Neuronal stem cell (in vitro differentiated cells): ENCODE measurements around the gene TLX1.
"Not testable (repeated sequence)": the region's sequence is repeated elsewhere in the genome, so short reads cannot be mapped to it uniquely, and the experiment has no call there.

Experiments used
- DNase-seq: peaks from one replicate; pipeline ENCODE4 v3.0.0-alpha.2; 2013; ENCODE audit warnings: low spot score
- H2AFZ ChIP-seq: one replicate; pipeline ENCODE4 v1.6.1; 2013; ENCODE audit warnings: mild to moderate bottlenecking, low read length, inconsistent platforms
- H2AK5ac ChIP-seq: 2 replicates; pipeline ENCODE4 v1.6.1; 2013; ENCODE audit warnings: low read depth, mild to moderate bottlenecking, inconsistent platforms, low read length, moderate library complexity, mixed read lengths
- H2BK120ac ChIP-seq: 2 replicates; pipeline ENCODE4 v1.6.1; 2013; ENCODE audit warnings: low read depth, mild to moderate bottlenecking, inconsistent platforms, low read length, moderate library complexity, mixed read lengths
- H2BK12ac ChIP-seq: one replicate; pipeline ENCODE4 v1.6.1; 2013; ENCODE audit warnings: low read length, inconsistent platforms
- H2BK15ac ChIP-seq: 2 replicates; pipeline ENCODE4 v1.6.1; 2013; ENCODE audit warnings: mild to moderate bottlenecking, low read length, inconsistent platforms, mixed read lengths
- H2BK5ac ChIP-seq: one replicate; pipeline ENCODE4 v1.6.1; 2013; ENCODE audit warnings: inconsistent platforms, mild to moderate bottlenecking, low read length, moderate library complexity
- H3K14ac ChIP-seq: one replicate; pipeline ENCODE4 v1.6.1; 2013; ENCODE audit warnings: low read length, inconsistent platforms
- H3K18ac ChIP-seq: 2 replicates; pipeline ENCODE4 v1.6.1; 2013; ENCODE audit warnings: low read length, inconsistent platforms
- H3K23ac ChIP-seq: 2 replicates; pipeline ENCODE4 v1.6.1; 2013; ENCODE audit warnings: low read depth, mild to moderate bottlenecking, mixed read lengths, low read length, inconsistent platforms; ENCODE audit not compliant: poor library complexity
- H3K27ac ChIP-seq: replicated peaks from 3 replicates; pipeline ENCODE4 v1.5.1; 2013; ENCODE audit warnings: low read length, inconsistent platforms
- H3K27me3 ChIP-seq, 3 experiments: 2 replicates each; pipeline ENCODE4 v1.6.1; 2013; ENCODE audit warnings: low read length in 3 of 3, mild to moderate bottlenecking in 2 of 3, inconsistent platforms in 1 of 3, low read depth in 1 of 3, mixed read lengths in 1 of 3, moderate library complexity in 1 of 3; ENCODE audit not compliant: control insufficient read depth in 3 of 3, insufficient read depth in 3 of 3
- H3K36me3 ChIP-seq, 2 donors: replicated peaks in 1 of 2; 2 replicates each; pipeline ENCODE4 v1.6.1; 2013; ENCODE audit warnings: low read length in 2 of 2; ENCODE audit not compliant: control insufficient read depth in 2 of 2, insufficient read depth in 2 of 2
- H3K4ac ChIP-seq: 2 replicates; pipeline ENCODE4 v1.6.1; 2013; ENCODE audit warnings: inconsistent platforms, mild to moderate bottlenecking, low read length, moderate library complexity
- H3K4me1 ChIP-seq, 2 donors: 1 replicate in 1 of 2; 2 replicates in 1 of 2; pipeline ENCODE4 v1.6.1; 2013; ENCODE audit warnings: low read length in 2 of 2, low read depth in 1 of 2; ENCODE audit not compliant: control insufficient read depth in 2 of 2, insufficient read depth in 1 of 2
- H3K4me2 ChIP-seq: one replicate; pipeline ENCODE4 v1.6.1; 2013; ENCODE audit warnings: mild to moderate bottlenecking, low read length, inconsistent platforms; ENCODE audit not compliant: insufficient read depth, poor library complexity, severe bottlenecking
- H3K4me3 ChIP-seq, 2 donors: 2 replicates each; pipeline ENCODE4 v1.5.1; 2013; ENCODE audit warnings: low read length in 2 of 2, mild to moderate bottlenecking in 2 of 2, inconsistent platforms in 1 of 2, moderate library complexity in 1 of 2
- H3K79me1 ChIP-seq: one replicate; pipeline ENCODE4 v1.6.1; 2013; ENCODE audit warnings: low read depth, mild to moderate bottlenecking, inconsistent platforms, low read length, moderate library complexity
- H3K9ac ChIP-seq: one replicate; pipeline ENCODE4 v1.6.1; 2013; ENCODE audit warnings: mild to moderate bottlenecking, low read depth, low read length, inconsistent platforms; ENCODE audit not compliant: poor library complexity
- H3K9me3 ChIP-seq, 2 donors: replicated peaks in 1 of 2; 2 replicates each; pipeline versions ENCODE3 to v1.6.1; 2013; ENCODE audit warnings: low read length in 2 of 2, mild to moderate bottlenecking in 2 of 2, inconsistent platforms in 1 of 2, low read depth in 1 of 2, mixed read lengths in 1 of 2, moderate library complexity in 1 of 2; ENCODE audit not compliant: control insufficient read depth in 2 of 2, insufficient read depth in 1 of 2
- H4K8ac ChIP-seq: one replicate; pipeline ENCODE4 v1.6.1; 2013; ENCODE audit warnings: low read depth, mild to moderate bottlenecking, inconsistent platforms, low read length, moderate library complexity
- H4K91ac ChIP-seq: one replicate; pipeline ENCODE4 v1.6.1; 2013; ENCODE audit warnings: low read length, low read depth, mild to moderate bottlenecking, inconsistent platforms; ENCODE audit not compliant: poor library complexity
- WGBS, 2 donors: extraction: QIAGEN DNeasy Blood & Tissue Kit; methylation state at CpG; one replicate each; pipeline ENCODE4 v1.1.7; 2013; ENCODE audit warnings: missing lambda C conversion rate in 2 of 2, mixed read lengths in 1 of 2; ENCODE audit not compliant: insufficient read length in 2 of 2, insufficient replicate concordance in 1 of 2; ENCODE audit errors: extremely low coverage in 2 of 2; 5-methylcytosine and 5-hydroxymethylcytosine counted together

The TLX1 gene

DNA sequence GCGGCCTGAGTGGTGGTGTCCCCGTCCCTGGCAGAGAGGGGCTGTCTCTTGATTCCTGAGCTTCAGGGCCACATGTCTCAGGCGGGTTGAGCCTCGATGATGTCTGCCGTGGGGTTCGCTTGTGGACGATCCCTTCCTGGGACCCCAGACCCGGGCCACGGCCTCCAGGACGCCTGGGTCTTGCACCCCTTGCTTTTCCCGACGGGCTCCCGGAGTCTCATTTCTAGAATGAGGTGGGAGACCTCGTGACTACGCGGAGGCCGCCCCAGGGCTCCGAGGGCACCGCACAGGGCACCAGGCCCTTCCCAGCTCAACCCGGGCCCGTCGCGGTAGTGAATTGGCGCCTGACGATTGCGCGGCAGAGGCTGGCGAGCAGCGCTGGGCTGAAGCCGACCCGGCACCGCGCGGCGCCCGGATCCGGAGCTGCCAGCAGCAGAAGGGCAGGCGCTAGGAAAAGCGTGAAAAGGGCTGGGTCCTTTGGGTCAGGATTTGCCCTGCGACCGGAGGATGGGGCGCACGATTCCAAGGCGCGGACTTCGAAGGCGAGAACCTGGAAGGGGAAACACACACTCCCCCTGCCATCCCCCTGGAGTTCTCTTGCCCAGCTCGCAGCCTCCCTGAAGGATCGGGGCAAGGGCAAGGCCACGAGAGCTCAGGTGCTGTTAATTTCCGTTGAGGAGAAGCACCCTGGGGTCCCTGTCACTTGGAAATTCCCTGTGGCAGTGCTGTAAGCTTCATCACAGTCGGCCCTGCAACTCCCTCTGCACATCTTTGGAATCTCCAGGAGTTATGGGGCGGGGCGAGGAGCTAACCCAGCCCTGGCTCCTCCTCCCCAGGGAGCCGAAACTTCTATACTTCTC, 15.5 kb downstream of the TLX1 start:
- Histone ChIP-seq H2BK15ac (no peak overlapping the region), H2AK5ac (no peak overlapping the region), H4K91ac (no peak overlapping the region), H2BK5ac (no peak overlapping the region), H3K4me3 (no peak overlapping the region), H3K14ac (peak overlapping the region; percentile 2), H2BK120ac (no peak overlapping the region), H2AFZ (peak overlapping the region; percentile 36), H3K79me1 (no peaks in the 10 kb centered on the region), H3K4ac (no peak overlapping the region), H3K4me2 (no peak overlapping the region), H3K36me3 (no peaks in the 10 kb centered on the region), H3K9me3 (peaks cover 9 to 13% of the 10 kb centered on the region in 2 donors), H4K8ac (no peak overlapping the region), H3K23ac (peak overlapping the region; percentile 23), H3K27ac (no peak overlapping the region), H3K18ac (peak overlapping the region; percentile 36), H3K4me1 (no peaks in the 10 kb centered on the region), H3K9ac (no peak overlapping the region), H2BK12ac (no peak overlapping the region), H3K27me3 (peaks cover 42 to 96% (median 85%) of the 10 kb centered on the region in 3 experiments)
- no CpG with 5 or more reads among the region's 55 CpGs for WGBS, 2 donors
- no peak for DNase-seq

GRCh38 chr10:101151395-101151794, 20.3 kb downstream of the TLX1 start:
- Histone ChIP-seq H3K4ac (no peak overlapping the region), H3K36me3 (no peaks in the 10 kb centered on the region), H2BK12ac (no peak overlapping the region), H2AK5ac (no peak overlapping the region), H4K91ac (no peak overlapping the region), H2AFZ (no peak overlapping the region), H3K27me3 (peaks cover 15 to 72% (median 51%) of the 10 kb centered on the region in 3 experiments), H3K79me1 (no peaks in the 10 kb centered on the region), H3K9me3 (peaks cover 9 to 13% of the 10 kb centered on the region in 2 donors), H3K27ac (no peak overlapping the region), H2BK5ac (no peak overlapping the region), H3K4me2 (no peak overlapping the region), H3K14ac (no peak overlapping the region), H2BK15ac (no peak overlapping the region), H4K8ac (no peak overlapping the region), H3K18ac (no peak overlapping the region), H3K4me1 (no peaks in the 10 kb centered on the region), H3K9ac (no peak overlapping the region), H3K23ac (no peak overlapping the region), H2BK120ac (no peak overlapping the region), H3K4me3 (no peak overlapping the region)
- DNase-seq, result no peak
- no CpG with 5 or more reads among the region's 4 CpGs for WGBS, 2 donors

- H4K91ac ChIP-seq, result no peak overlapping the region
- H3K23ac ChIP-seq, result no peak overlapping the region
- H3K9me3 ChIP-seq, result peaks cover 9 to 13% of the 10 kb centered on the region in 2 donors
- no peak overlapping the region for H3K18ac ChIP-seq
- H3K9ac ChIP-seq, result no peak overlapping the region
- H2BK5ac ChIP-seq, result no peak overlapping the region
- H3K4me1 ChIP-seq, result no peaks in the 10 kb centered on the region
- WGBS, 2 donors, result no CpG with 5 or more reads among the region's 3 CpGs
- no peak overlapping the region for H3K4ac ChIP-seq
- H3K27ac ChIP-seq, result no peak overlapping the region
- no peak for DNase-seq
- no peak overlapping the region for H2BK15ac ChIP-seq
- no peaks in the 10 kb centered on the region for H3K79me1 ChIP-seq
- H4K8ac ChIP-seq, result no peak overlapping the region
- no peak overlapping the region for H3K14ac ChIP-seq
- no peak overlapping the region for H2BK12ac ChIP-seq
- no peak overlapping the region for H2BK120ac ChIP-seq
- no peak overlapping the region for H3K4me2 ChIP-seq
- H3K27me3 ChIP-seq, result peaks cover 7 to 72% (median 45%) of the 10 kb centered on the region in 3 experiments
- peak overlapping the region in 1 of 2 donors; percentile 1 for H3K4me3 ChIP-seq
- no peak overlapping the region for H2AK5ac ChIP-seq
- no peaks in the 10 kb centered on the region for H3K36me3 ChIP-seq
- no peak overlapping the region for H2AFZ ChIP-seq
Measured at GRCh38 chr10:101152316-101152715, 21.2 kb downstream of the TLX1 start.

DNA sequence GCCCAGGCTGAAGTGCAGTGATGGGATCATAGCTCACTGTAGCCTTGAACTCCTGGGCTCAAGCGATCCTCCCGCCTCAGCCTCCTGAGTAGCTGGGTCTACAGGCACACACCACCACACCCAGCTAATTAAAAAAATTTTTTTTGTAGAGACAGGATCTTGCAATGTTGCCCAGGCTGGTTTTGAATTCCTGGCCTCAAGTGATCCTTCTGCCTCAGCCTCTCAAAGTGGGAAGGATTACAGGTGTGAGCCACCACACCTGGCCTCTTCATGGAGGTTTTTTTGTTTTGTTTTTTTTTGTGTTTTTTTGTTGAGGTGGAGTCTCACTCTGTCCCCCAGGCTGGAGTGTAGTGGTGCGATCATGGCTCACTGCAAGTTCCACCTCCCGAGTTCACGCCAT, 23.4 kb downstream of the TLX1 start:
- H3K4ac ChIP-seq, H2BK15ac ChIP-seq, H3K4me1 ChIP-seq, H4K8ac ChIP-seq, H2BK5ac ChIP-seq, H3K4me3 ChIP-seq, H4K91ac ChIP-seq, H3K36me3 ChIP-seq, H3K4me2 ChIP-seq, H3K18ac ChIP-seq, H3K23ac ChIP-seq, H3K9me3 ChIP-seq, H3K14ac ChIP-seq, H2AK5ac ChIP-seq, H3K9ac ChIP-seq, H2BK12ac ChIP-seq, H2AFZ ChIP-seq, H3K27ac ChIP-seq, DNase-seq, H2BK120ac ChIP-seq, H3K79me1 ChIP-seq: not testable (repeated sequence)
- WGBS, 2 donors, result no CpG with 5 or more reads among the region's 5 CpGs
- peaks cover 0 to 65% (median 28%) of the 10 kb centered on the region in 3 experiments for H3K27me3 ChIP-seq
